ENCODE data around the gene LSG1.
A peak's percentile ranks its signal among the peaks of the same experiment; 100 is the strongest.
"Not testable (repeated sequence)": the region's sequence is repeated elsewhere in the genome, so short reads cannot be mapped to it uniquely, and the experiment has no call there.

LSG1 gene

DNA sequence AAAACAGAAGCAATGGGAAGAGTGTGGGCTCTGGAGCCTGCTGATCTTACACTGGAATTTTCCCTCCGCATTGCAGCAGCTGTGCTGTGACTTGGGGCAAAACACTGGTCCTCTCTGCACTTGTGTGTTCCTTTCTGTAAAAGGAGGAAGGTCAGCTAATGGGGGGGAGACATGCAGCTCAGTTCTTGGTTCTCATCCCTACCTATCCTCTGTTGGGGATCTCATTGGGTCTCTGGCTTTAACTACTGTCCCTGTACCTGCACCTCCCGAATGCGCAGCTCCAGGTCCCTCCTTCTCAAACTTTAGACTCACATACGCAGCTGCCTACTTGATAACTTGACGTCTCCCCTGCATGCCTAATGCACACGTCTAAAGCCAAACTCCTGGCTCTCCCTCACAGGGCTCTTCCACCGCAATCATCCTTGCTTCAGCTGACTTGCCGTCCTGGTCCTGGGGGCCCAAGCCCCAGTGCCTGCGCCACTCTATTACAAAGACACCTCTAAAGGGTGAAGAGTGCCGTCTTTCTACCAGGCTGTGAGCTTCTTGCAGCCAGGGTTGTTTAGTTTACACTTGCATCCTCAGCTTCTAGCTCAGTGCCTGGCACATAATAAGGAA lies 32.9 kb downstream of the LSG1 start:
- no peak overlapping the region for H3K27ac Mint-ChIP-seq
- H3K27me3 Mint-ChIP-seq, result no peaks in the 10 kb centered on the region
- no peaks in the 10 kb centered on the region for H3K9me3 Mint-ChIP-seq
- H3K4me1 Mint-ChIP-seq, result peaks cover 5% of the 10 kb centered on the region
- no peak overlapping the region for H3K4me3 Mint-ChIP-seq
- DNase-seq (no peak), ATAC-seq (no peak)

DNA sequence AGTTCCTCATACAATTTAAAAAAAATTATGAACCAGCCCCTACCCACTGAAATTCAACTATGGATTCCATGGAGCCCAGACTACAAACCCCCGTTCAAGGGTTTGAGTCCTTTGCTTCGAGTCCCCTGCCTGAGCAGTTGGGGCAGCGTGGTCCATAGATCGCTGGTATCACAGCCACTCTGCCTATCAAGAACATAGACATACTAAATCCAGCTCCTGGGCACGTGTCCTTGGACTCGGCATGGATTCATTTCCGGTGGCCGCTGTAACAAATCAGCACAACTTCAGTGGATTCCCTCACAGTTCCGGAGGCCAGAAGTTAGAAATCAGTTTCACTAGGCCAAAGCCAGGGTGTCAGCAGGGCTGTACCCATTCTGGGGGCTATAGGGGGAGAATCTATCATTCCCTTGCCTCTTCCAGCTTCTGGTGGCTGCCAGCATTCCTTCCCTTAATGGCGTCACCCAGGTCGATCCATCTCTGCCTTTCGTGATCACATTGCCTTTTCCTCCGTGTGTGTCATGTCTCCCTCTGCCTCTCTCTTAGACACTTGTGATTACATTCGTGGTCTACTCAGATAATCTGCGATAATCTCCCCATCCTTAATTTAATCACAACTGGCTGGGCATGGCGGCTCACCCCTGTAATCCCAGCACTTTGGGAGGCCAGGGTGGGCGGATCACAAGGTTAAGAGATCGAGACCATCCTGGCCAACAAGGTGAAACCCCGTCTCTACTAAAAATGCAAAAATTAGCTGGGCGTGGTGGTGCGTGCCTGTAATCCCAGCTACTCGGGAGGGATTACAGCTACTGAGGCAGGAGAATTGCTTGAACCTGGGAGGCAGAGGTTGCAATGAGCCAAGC lies 34.2 kb downstream of the LSG1 start:
- Mint-ChIP-seq H3K4me3 (no peak overlapping the region), H3K27ac (no peak overlapping the region), H3K4me1 (peaks cover 5% of the 10 kb centered on the region), H3K27me3 (no peaks in the 10 kb centered on the region), H3K9me3 (no peaks in the 10 kb centered on the region)
- ATAC-seq (no peak), DNase-seq (no peak)

DNA sequence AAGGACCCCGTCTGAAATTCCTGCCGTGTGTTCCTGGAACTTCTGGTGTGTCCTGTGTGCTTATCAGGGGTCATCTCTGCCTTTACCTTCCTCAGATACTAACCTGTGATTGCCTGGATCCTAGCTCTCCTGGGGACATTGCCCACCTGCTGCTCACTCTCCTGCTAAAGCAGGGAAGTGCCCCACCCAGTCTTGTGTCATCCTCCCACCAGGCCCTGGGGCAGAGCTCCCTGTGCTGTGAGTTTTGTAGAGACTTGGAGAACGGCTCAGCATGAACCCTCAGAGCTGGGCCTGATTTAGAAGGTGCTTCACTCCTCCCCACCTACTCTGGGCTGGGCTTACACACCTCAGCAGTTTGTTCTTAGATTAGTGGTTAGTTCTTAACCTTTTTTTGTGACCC lies 34.9 kb downstream of the LSG1 start:
- Mint-ChIP-seq H3K27ac (no peak overlapping the region), H3K4me3 (no peak overlapping the region), H3K27me3 (no peaks in the 10 kb centered on the region), H3K9me3 (no peaks in the 10 kb centered on the region), H3K4me1 (peaks cover 5% of the 10 kb centered on the region)
- DNase-seq (no peak), ATAC-seq (no peak)

DNA sequence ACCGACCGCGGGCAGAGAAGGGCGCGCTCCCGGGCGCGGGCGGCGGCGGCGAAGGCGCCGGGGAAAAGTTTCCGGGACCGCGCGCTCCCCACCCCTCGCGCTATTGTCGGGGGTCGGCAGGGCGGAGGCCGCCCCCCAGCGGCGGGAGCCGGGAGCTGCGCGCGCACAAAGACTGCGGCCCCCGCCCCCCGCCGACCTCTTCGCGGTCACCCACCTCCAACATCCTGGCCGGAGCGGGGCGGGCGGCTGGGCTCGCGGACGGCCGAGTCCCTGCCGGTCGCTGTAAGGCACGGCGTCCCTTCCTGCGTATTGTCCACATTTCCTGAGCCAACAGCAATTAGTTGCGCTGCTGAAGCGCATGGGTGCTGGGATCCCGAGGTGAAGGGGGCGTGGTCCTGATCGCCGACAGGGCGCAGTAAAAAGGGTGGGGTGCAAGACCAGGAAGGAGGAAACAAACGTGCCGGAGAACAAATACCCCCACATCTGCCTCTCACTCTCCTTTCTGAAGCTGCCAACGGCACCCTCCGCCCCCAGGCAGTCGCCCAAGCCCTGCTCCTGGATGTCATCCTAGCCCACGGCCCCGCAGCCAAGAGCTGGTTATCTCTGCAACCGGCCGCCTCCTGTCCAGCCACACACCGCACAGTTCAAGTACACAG lies 38.5 kb downstream of the LSG1 start, which contains the start of gene TMEM44:
TSS of gene TMEM44 (minus strand) at position 71 of the 656 bp plus-strand sequence. CDS start 204 bp downstream, outside the sequence.
- Mint-ChIP-seq H3K4me1 (no peaks in the 10 kb centered on the region), H3K27ac (peak within 1 kb of the TSS; percentile 40 to 65), H3K27me3 (no peaks in the 10 kb centered on the region), H3K4me3 (peak within 1 kb of the TSS; percentile 86 to 90), H3K9me3 (no peaks in the 10 kb centered on the region)
- DNase-seq, result peak; percentile 68 to 72
- ATAC-seq, result peak; percentile 82

DNA sequence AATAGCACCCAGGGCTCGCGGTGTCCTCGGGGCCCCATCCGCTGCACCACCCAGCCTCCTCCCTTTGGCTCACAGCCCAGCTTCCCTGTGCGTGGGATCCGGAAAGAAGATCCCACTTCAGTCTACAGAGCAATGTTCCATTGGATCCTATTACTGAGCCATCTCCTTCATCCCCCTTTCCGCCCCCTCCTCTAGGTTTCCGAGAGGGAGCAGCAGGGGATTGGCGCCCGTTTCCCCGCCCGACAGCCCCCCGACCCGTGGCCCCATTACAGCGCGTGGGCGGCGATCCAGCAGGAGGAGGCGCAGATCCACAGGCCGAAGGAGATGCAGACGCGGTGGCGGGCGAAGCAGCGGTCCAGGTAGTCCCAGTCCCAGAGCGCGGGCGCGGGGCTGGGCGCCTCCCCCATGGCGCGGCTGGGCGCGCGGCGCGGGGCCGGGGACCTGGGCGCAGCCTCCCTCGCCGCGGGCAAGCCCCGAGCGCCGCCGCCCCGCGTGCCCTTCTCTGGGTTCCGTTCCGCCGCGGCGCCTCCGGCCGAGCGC lies 39.1 kb downstream of the LSG1 start:
- H3K27me3 Mint-ChIP-seq, result no peaks in the 10 kb centered on the region
- no peaks in the 10 kb centered on the region for H3K4me1 Mint-ChIP-seq
- peak overlapping the region in 1 of 2 donors; percentile 40 for H3K27ac Mint-ChIP-seq
- DNase-seq, result peak in 1 of 2 donors; percentile 37
- peak; percentile 85 for ATAC-seq
- H3K4me3 Mint-ChIP-seq, result peak overlapping the region; percentile 86 to 90
- no peaks in the 10 kb centered on the region for H3K9me3 Mint-ChIP-seq

DNA sequence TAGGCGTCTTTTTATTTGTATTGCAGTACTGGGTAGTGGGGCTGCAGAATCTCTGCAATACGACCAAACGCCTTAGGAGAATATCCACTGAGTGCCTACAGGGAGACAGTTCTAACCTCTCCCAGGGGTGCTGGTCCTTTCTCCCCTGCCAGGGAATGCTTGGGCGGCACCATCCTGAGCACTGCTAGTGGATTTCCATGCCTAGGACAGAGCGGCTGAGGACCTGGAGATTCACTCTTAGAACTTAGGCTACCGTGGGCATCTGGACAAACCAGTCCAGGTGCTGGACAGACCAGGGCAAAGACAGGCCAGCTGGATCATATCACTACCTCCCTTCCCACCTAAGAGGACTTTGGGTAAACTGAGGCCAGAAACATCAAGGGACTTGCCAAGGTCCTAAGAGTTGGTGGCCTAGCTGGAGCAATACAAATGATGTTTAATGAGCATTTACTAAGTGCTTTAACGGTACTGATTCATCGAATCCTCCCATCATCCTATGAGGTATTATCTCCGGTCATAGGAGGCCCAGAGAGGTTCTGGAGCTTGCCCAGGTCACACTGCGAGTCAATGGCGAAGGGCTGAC lies 39.7 kb downstream of the LSG1 start:
- H3K4me1 Mint-ChIP-seq, result no peaks in the 10 kb centered on the region
- ATAC-seq (no peak), DNase-seq (no peak)
- H3K27me3 Mint-ChIP-seq, result no peaks in the 10 kb centered on the region
- no peak overlapping the region for H3K27ac Mint-ChIP-seq
- peak overlapping the region; percentile 86 to 90 for H3K4me3 Mint-ChIP-seq
- H3K9me3 Mint-ChIP-seq, result no peaks in the 10 kb centered on the region

DNA sequence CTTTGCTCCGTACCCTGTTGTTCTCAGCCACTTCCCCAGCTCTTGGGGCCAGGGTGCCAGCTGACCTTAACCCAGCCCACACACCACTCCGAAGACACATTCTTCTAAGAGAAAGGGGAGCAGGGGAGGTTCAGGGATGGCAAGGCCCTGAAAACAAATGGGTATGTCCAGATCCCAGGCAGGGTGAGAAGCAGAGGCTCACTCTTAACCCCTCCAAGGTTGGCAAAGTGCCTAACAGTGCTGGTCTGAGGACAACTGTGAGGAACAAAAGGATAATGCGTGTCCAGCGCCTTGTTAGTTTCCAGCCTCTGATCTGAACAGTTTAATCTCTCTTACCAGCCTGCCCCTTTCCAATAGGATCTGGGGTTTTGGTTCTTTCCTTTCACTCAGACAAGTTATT lies 40.3 kb downstream of the LSG1 start:
- no peak overlapping the region for H3K27ac Mint-ChIP-seq
- H3K9me3 Mint-ChIP-seq, result no peaks in the 10 kb centered on the region
- H3K4me3 Mint-ChIP-seq, result no peak overlapping the region
- no peaks in the 10 kb centered on the region for H3K4me1 Mint-ChIP-seq
- H3K27me3 Mint-ChIP-seq, result no peaks in the 10 kb centered on the region
- no peak for DNase-seq
- no peak for ATAC-seq

DNA sequence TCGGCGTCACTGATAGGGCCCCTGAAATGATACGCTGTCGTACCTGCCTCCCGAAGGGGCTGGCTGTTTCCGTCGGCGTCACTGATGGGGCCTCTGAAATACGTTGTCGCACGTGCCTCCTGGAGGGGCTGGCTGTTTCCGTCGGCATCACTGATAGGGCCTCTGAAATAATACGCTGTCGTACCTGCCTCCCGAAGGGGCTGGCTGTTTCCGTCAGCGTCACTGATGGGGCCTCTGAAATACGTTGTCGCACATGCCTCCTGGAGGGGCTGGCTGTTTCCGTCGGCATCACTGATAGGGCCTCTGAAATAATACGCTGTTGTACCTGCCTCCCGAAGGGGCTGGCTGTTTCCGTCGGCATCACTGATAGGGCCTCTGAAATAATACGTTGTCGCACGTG lies 41.3 kb downstream of the LSG1 start:
- H3K4me1 Mint-ChIP-seq, ATAC-seq, H3K4me3 Mint-ChIP-seq, DNase-seq, H3K27me3 Mint-ChIP-seq, H3K9me3 Mint-ChIP-seq, H3K27ac Mint-ChIP-seq: not testable (repeated sequence)

DNA sequence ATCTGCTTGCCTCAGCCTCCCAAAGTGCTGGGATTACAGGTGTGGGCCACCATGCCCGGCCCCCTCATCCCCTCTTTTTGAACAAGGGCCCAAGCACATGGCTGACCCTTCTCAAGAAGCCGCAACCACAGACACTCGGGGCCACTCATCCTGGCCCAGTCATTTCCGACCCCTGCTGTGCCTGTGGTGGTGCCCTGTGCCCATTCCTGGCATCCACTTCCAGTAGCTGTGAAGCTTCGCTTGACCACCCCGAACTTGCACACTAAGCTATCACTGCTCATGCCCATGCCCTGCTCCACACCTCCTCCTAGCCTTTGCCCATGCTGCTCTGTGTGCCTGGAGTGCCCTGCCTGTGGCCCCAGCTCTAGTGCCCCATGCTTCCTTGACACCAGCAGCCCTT lies 47.0 kb downstream of the LSG1 start:
- Mint-ChIP-seq H3K27ac (peak overlapping the region in 1 of 2 donors; percentile 19), H3K4me1 (no peaks in the 10 kb centered on the region)

DNA sequence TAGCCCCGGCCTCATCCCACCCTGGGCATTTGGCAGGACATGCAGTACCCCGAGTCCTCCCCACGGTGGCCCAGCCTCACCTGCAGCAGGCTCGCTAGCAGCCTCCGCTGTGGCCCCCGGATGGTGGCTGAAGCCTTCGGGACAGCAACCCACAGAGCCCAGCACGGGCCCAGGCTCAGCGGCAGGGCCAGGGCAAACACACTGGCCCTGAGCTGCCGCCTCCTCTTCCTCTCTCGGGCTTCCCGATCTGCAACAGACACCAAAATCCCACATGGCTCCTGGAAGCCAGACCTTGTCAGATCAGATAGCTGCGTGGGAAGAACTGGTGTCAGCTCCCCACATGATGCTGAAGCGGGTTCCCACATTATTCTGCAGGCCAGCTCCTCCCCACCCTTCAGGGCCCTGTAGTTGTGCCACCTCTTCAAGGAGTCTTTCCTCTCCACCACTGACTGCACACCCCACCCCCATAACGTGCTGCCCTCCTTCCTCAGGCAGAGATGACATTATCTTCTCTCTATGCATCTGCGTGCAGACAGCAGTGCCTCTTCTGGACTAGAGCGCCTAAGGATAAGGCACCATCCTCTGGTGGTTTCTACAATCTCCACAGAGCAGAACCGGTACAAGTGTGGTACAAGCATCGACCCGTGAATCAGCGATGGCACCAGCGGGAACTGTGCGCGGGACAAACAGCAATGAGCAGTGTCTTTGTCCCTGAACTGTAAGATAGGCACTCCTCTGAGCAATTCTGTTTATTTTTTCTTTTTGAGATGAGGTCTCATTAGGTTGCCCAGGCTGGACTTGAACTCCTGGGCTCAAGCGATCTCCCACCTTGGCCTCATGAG lies 48.3 kb downstream of the LSG1 start:
- Mint-ChIP-seq H3K9me3 (no peaks in the 10 kb centered on the region), H3K4me1 (no peaks in the 10 kb centered on the region), H3K27me3 (no peaks in the 10 kb centered on the region), H3K4me3 (no peak overlapping the region), H3K27ac (no peak overlapping the region)
- DNase-seq (no peak), ATAC-seq (peak; percentile 26)

More for the DNA sequence above, 47.0 kb downstream of the LSG1 start:
- ATAC-seq (no peak), DNase-seq (no peak)
- no peaks in the 10 kb centered on the region for H3K27me3 Mint-ChIP-seq
- H3K9me3 Mint-ChIP-seq, result no peaks in the 10 kb centered on the region
- H3K4me3 Mint-ChIP-seq, result no peak overlapping the region

DNA sequence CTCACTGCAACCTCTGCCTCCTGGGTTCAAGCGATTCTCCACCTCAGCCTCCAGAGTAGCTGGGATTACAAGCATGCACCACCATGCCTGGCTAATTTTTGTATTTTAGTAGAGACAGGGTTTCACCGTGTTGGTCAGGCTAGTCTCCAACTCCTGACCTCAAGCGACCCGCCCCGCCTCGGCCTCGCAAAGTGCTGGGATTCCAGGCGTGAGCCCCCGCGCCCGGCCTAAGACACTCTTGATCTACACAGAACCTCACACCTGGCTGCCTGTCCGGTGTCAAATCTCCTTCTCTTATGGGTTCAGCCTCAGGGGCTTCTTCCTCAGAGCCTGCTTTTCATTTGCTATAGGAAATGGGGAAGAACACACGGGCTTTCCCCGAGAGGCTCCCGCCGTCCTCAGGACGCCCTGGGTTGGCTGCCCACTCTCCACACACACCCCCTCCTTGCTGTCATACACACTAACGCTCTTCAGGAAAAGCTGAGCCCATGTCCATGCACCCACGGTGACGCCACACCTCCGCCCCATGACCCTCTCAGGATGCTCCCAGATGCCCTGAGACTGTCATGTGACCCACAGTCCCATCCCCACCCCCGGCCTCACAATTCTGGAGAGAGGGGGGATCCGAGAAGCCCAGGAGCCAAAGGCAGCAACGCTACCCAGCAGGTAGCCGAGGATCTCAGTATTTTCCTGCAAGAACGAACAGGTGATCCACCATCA lies 49.2 kb downstream of the LSG1 start:
- Mint-ChIP-seq H3K4me3 (no peak overlapping the region), H3K27ac (no peak overlapping the region), H3K9me3 (no peaks in the 10 kb centered on the region), H3K27me3 (no peaks in the 10 kb centered on the region), H3K4me1 (no peaks in the 10 kb centered on the region)
- no peak for DNase-seq
- ATAC-seq, result no peak

DNA sequence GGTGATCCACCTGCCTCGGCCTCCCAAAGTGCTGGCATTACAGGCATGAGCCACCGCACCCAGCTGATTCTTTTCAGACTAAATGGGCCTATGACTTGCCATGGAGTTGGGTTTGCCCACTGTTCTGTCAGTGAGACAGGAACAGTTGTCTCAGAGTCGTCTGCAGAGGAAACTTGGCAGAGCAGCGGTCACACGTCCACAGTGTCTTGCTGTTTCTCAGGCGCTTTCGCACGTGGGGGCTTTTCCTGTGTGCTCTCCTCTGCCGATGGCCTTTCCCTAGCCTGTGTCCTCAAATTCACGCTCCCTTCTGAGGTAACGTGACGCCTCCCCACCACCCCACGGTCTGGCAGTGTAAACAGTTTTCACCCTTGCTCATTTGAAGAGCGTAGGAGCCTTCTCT lies 50.0 kb downstream of the LSG1 start:
- no peaks in the 10 kb centered on the region for H3K4me1 Mint-ChIP-seq

DNA sequence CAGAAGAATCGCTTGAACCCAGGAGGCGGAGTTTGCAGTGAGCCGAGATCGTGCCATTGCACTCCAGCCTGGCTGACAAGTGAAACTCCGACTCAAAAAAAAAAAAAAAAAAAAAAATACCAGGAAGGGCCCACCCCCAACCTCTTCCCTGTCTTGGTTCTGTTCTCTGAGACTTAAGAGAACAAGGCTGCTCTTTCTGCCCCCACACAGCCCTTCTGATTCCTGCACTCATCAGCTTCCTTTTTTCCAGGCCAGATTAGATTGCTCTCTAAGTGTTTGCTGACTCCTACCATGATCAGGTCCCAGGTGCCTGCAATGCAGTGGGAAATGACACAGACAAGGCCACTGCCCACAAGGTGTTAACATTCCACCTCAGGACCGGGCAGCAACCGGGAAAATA lies 51.8 kb downstream of the LSG1 start:
- Mint-ChIP-seq H3K27ac (no peak overlapping the region), H3K27me3 (no peaks in the 10 kb centered on the region), H3K4me1 (no peaks in the 10 kb centered on the region), H3K9me3 (no peaks in the 10 kb centered on the region), H3K4me3 (no peak overlapping the region)
- DNase-seq, result no peak
- no peak for ATAC-seq

More for the DNA sequence above, 50.0 kb downstream of the LSG1 start:
- no peak overlapping the region for H3K4me3 Mint-ChIP-seq
- H3K27ac Mint-ChIP-seq, result no peak overlapping the region
- H3K9me3 Mint-ChIP-seq, result no peaks in the 10 kb centered on the region
- H3K27me3 Mint-ChIP-seq, result no peaks in the 10 kb centered on the region
- DNase-seq (no peak), ATAC-seq (no peak)

DNA sequence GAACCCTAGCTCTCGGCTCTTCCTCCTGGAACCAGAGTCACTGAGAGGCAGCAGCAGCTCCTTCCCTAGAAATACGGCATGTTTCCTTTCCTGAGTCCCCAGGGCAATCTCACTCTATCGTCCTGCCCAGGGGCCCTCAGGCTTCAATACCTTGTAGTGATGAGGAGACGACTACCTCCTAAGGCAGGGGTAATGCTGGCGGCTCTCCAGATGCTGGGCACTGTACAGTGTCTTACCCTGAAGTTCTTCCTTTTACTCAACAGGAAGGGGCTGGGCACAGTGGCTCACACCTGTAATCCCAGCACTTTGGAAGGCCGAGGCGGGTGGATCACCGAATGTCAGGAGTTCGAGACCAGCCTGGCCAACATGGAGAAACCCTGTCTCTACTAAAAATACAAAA lies 52.2 kb downstream of the LSG1 start:
- ATAC-seq, result no peak
- no peaks in the 10 kb centered on the region for H3K9me3 Mint-ChIP-seq
- H3K4me1 Mint-ChIP-seq, result no peaks in the 10 kb centered on the region

More for the DNA sequence above, 52.2 kb downstream of the LSG1 start:
- Mint-ChIP-seq H3K27me3 (no peaks in the 10 kb centered on the region), H3K27ac (no peak overlapping the region), H3K4me3 (no peak overlapping the region)
- DNase-seq, result no peak
